ENCODE data around the gene WDR43.
"Not testable (repeated sequence)": the region's sequence is repeated elsewhere in the genome, so short reads cannot be mapped to it uniquely, and the experiment has no call there.

Gene WDR43

GRCh38 chr2:28972778-28973335 is 78.4 kb downstream of the WDR43 start:
- no peak for DNase-seq

- no peak for DNase-seq
Measured at GRCh38 chr2:28974252-28974651, 79.8 kb downstream of the WDR43 start.

- no peak for DNase-seq
Measured at GRCh38 chr2:28975671-28976070, 81.2 kb downstream of the WDR43 start.

GRCh38 chr2:28976584-28976983 is 82.1 kb downstream of the WDR43 start:
- DNase-seq, result no peak

GRCh38 chr2:28977176-28977875 is 82.9 kb downstream of the WDR43 start:
- no peak for DNase-seq

GRCh38 chr2:28978001-28978400 is 83.5 kb downstream of the WDR43 start:
- not testable (repeated sequence) for DNase-seq

- no peak for DNase-seq
Measured at GRCh38 chr2:28978606-28979005, 84.1 kb downstream of the WDR43 start.

- DNase-seq, result no peak
Measured at GRCh38 chr2:28979041-28979440, 84.6 kb downstream of the WDR43 start.

GRCh38 chr2:28979576-28980366 is 85.3 kb downstream of the WDR43 start:
- no peak for DNase-seq

GRCh38 chr2:28980368-28981015 is 86.0 kb downstream of the WDR43 start:
- DNase-seq, result no peak

- DNase-seq, result no peak
Measured at GRCh38 chr2:28981016-28981441, 86.6 kb downstream of the WDR43 start, which contains the start of gene TOGARAM2. Gene TOGARAM2, plus strand, starts transcription at chr2:28981298. Its CDS starts 13,537 bp downstream, at chr2:28994835.

- DNase-seq, result no peak
Measured at GRCh38 chr2:28981620-28982376, 87.3 kb downstream of the WDR43 start.

- no peak for DNase-seq
Measured at GRCh38 chr2:28982381-28982950, 88.0 kb downstream of the WDR43 start.

GRCh38 chr2:28986429-28986828 is 92.0 kb downstream of the WDR43 start:
- DNase-seq, result no peak

GRCh38 chr2:28989973-28990372 is 95.5 kb downstream of the WDR43 start:
- no peak for DNase-seq

GRCh38 chr2:28990445-28990844 is 96.0 kb downstream of the WDR43 start:
- DNase-seq, result no peak

- DNase-seq, result no peak
Measured at GRCh38 chr2:28991021-28991420, 96.6 kb downstream of the WDR43 start.

- DNase-seq, result no peak
Measured at GRCh38 chr2:28991460-28991859, 97.0 kb downstream of the WDR43 start.

- DNase-seq, result no peak
Measured at GRCh38 chr2:28993206-28993960, 98.9 kb downstream of the WDR43 start.

- DNase-seq, result no peak
Measured at GRCh38 chr2:28994074-28994473, 99.6 kb downstream of the WDR43 start.

GRCh38 chr2:28994679-28995078 is 100.2 kb downstream of the WDR43 start:
- no peak for DNase-seq

Measured in NCI-H526 treated with DMSO at 0.1 percent for 48 hours (cell line).